HEK293 (cell line): ENCODE data around the gene AP3D1.

Source experiments
- CTCF ChIA-PET: fragments of 350-600 bp; formaldehyde crosslinking; extraction: SDS; loops from one replicate; lab custom pipeline; 2021; ENCODE audit warnings: antibody characterized with exemption; lab: Yijun Ruan, JAX
- POLR2A ChIA-PET: fragments of 300-600 bp; formaldehyde crosslinking; extraction: SDS; loops from one replicate; lab custom pipeline; 2020; ENCODE audit warnings: antibody characterized with exemption, inconsistent platforms; lab: Yijun Ruan, JAX
- H3K27ac ChIP-seq: fragments of 200-500 bp; sonication (Bioruptor generic); 2 replicates; pipeline ENCODE4 v1.5.1; 2014; ENCODE audit warnings: low read depth, low read length, control low read depth, inconsistent platforms; ENCODE audit errors: extremely low read depth
- H3K36me3 ChIP-seq, 2 experiments: fragments of 200-500 bp in 1 of 2; sonication (Bioruptor generic) in 1 of 2; 1 replicate in 1 of 2; 2 replicates in 1 of 2; pipeline ENCODE4 v1.5.1; 2014 to 2017; ENCODE audit warnings: inconsistent platforms in 2 of 2, low read length in 2 of 2; ENCODE audit not compliant: control insufficient read depth in 2 of 2, insufficient read depth in 1 of 2
- H3K4me1 ChIP-seq: fragments of 200-500 bp; sonication (Bioruptor generic); 2 replicates; pipeline ENCODE4 v1.5.1; 2014; ENCODE audit warnings: mild to moderate bottlenecking, low read length, inconsistent platforms; ENCODE audit not compliant: control insufficient read depth, insufficient read depth
- H3K4me3 ChIP-seq: 2 replicates; pipeline ENCODE4 v1.5.1; 2011; ENCODE audit warnings: low read depth, mild to moderate bottlenecking, control low read depth, low read length, moderate library complexity
- H3K9me3 ChIP-seq: fragments of 200-500 bp; sonication (Bioruptor generic); 2 replicates; pipeline ENCODE4 v1.5.1; 2014; ENCODE audit warnings: low read depth, low read length, inconsistent platforms; ENCODE audit not compliant: control insufficient read depth, insufficient read depth
- GFI1B ChIP-seq: fragments of 450-650 bp; formaldehyde crosslinking; IDR thresholded peaks from 2 replicates; pipeline ENCODE4 v1.5.1; 2016; ENCODE audit warnings: missing biosample characterization, missing genetic modification characterization
- KLF10 ChIP-seq: fragments of 450-650 bp; IDR thresholded peaks from 2 replicates; pipeline ENCODE4 v1.5.1; 2018; ENCODE audit warnings: missing biosample characterization, mild to moderate bottlenecking, missing genetic modification characterization
- KLF8 ChIP-seq: fragments of 450-650 bp; formaldehyde crosslinking; IDR thresholded peaks from 2 replicates; pipeline ENCODE4 v1.5.1; 2016; ENCODE audit warnings: missing biosample characterization, missing genetic modification characterization
- PRDM10 ChIP-seq: fragments of 450-650 bp; formaldehyde crosslinking; IDR thresholded peaks from 2 replicates; pipeline ENCODE4 v1.5.1; 2016; ENCODE audit warnings: missing biosample characterization, missing genetic modification characterization
- SP2 ChIP-seq: fragments of 450-650 bp; formaldehyde crosslinking; IDR thresholded peaks from 2 replicates; pipeline ENCODE4 v1.5.1; 2016; ENCODE audit warnings: missing biosample characterization, missing genetic modification characterization
- SP3 ChIP-seq: fragments of 450-650 bp; formaldehyde crosslinking; IDR thresholded peaks from 2 replicates; pipeline ENCODE4 v1.5.1; 2016; ENCODE audit warnings: missing biosample characterization, missing genetic modification characterization
- TRIM28 ChIP-seq: IDR thresholded peaks from 2 replicates; pipeline ENCODE4 v1.6.1; 2011; ENCODE audit warnings: low read length, control low read depth, borderline replicate concordance
- WT1 ChIP-seq: fragments of 450-650 bp; formaldehyde crosslinking; IDR thresholded peaks from 2 replicates; pipeline ENCODE4 v1.5.1; 2016; ENCODE audit warnings: missing biosample characterization, missing genetic modification characterization
- ZBTB7A ChIP-seq: fragments of 450-650 bp; formaldehyde crosslinking; IDR thresholded peaks from 2 replicates; pipeline ENCODE4 v1.5.1; 2016; ENCODE audit warnings: low read depth, missing biosample characterization, missing genetic modification characterization
- ZEB2 ChIP-seq: fragments of 450-650 bp; formaldehyde crosslinking; IDR thresholded peaks from 2 replicates; pipeline ENCODE4 v1.5.1; 2016; ENCODE audit warnings: missing biosample characterization, missing genetic modification characterization
- ZNF112 ChIP-seq: fragments of 450-650 bp; formaldehyde crosslinking; IDR thresholded peaks from 2 replicates; pipeline ENCODE4 v1.5.0; 2017; ENCODE audit warnings: missing biosample characterization, missing genetic modification characterization
- ZNF2 ChIP-seq: fragments of 450-650 bp; formaldehyde crosslinking; IDR thresholded peaks from 2 replicates; pipeline ENCODE4 v1.5.1; 2016; ENCODE audit warnings: missing biosample characterization, missing genetic modification characterization
- ZNF324 ChIP-seq: fragments of 450-650 bp; formaldehyde crosslinking; IDR thresholded peaks from 2 replicates; pipeline ENCODE4 v1.5.1; 2016; ENCODE audit warnings: missing biosample characterization, missing genetic modification characterization
- ZNF362 ChIP-seq: fragments of 450-650 bp; formaldehyde crosslinking; IDR thresholded peaks from 2 replicates; pipeline ENCODE4 v1.5.1; 2016; ENCODE audit warnings: missing biosample characterization, missing genetic modification characterization
- ZNF433 ChIP-seq: fragments of 450-650 bp; formaldehyde crosslinking; IDR thresholded peaks from 2 replicates; pipeline ENCODE4 v1.5.1; 2016; ENCODE audit warnings: missing biosample characterization, missing genetic modification characterization, low read depth
- ZNF510 ChIP-seq: fragments of 450-650 bp; formaldehyde crosslinking; IDR thresholded peaks from 2 replicates; pipeline ENCODE4 v1.5.1; 2018; ENCODE audit warnings: mild to moderate bottlenecking, missing genetic modification characterization, missing biosample characterization; ENCODE audit not compliant: insufficient replicate concordance
- ZNF610 ChIP-seq: fragments of 450-650 bp; formaldehyde crosslinking; IDR thresholded peaks from 2 replicates; pipeline ENCODE4 v1.5.1; 2016; ENCODE audit warnings: missing biosample characterization, missing genetic modification characterization, borderline replicate concordance
- ZNF629 ChIP-seq: fragments of 450-650 bp; formaldehyde crosslinking; IDR thresholded peaks from 2 replicates; pipeline ENCODE4 v1.5.1; 2017; ENCODE audit warnings: missing biosample characterization, missing genetic modification characterization
- ZNF76 ChIP-seq: fragments of 450-650 bp; formaldehyde crosslinking; IDR thresholded peaks from 2 replicates; pipeline ENCODE4; 2016; ENCODE audit warnings: low read depth, missing biosample characterization, missing genetic modification characterization, borderline replicate concordance
- ZNF843 ChIP-seq: fragments of 450-650 bp; formaldehyde crosslinking; IDR thresholded peaks from 2 replicates; pipeline ENCODE4 v1.5.1; 2016; ENCODE audit warnings: missing biosample characterization, missing genetic modification characterization
- ZSCAN5A ChIP-seq: fragments of 450-650 bp; formaldehyde crosslinking; IDR thresholded peaks from 2 replicates; pipeline ENCODE4 v1.5.1; 2016; ENCODE audit warnings: missing biosample characterization, missing genetic modification characterization
- TF ChIP-seq, protein P1 (sequence below): fragments of 450-650 bp; formaldehyde crosslinking; IDR thresholded peaks from 2 replicates; pipeline ENCODE4 v1.5.1; 2016; ENCODE audit warnings: missing biosample characterization, missing genetic modification characterization

The AP3D1 gene

DNA sequence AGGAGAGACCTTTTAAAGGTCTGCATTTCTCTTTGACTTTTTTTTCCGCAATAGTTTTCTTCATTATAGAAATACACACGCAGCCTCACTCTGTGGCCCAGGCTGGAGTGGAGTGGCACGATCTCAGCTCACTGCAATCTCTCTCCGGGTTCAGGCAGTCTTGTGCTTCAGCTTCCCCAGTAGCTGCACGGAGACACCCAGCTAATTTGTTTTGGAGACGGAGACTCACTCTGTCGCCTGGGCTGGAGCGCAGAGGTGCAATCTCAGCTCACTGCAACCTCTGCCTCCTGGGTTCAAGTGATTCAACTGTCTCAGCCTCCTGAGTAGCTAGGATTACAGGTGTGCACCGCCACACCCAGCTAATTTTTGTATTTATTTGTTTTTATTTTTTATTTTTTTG, 88.6 kb downstream of the AP3D1 start:
- Histone ChIP-seq H3K4me3 (no peak overlapping the region), H3K4me1 (peaks cover 16% of the 10 kb centered on the region), H3K27ac (peak overlapping the region; percentile 92), H3K9me3 (no peaks in the 10 kb centered on the region), H3K36me3 (no peaks in the 10 kb centered on the region)
- TF ChIP-seq SP2 (tag by site-specific recombination) (no peak), SP3 (tag by site-specific recombination) (no peak), ZNF610 (tag by site-specific recombination) (no peak), KLF10 (tag by site-specific recombination) (no peak)
- CTCF ChIA-PET: interaction anchor here (0.6 kb wide), 1 partner anchor 8 kb away, joined by 4 read pairs; no protein-coding TSS in a partner anchor
- POLR2A ChIA-PET: interaction anchor here (2.8 kb wide), 1 partner anchor 11 kb away, joined by 10 read pairs; no protein-coding TSS in a partner anchor

GRCh38 chr19:2062389-2062729, 89.0 kb downstream of the AP3D1 start:
- Histone ChIP-seq H3K4me3 (no peak overlapping the region), H3K36me3 (no peaks in the 10 kb centered on the region), H3K9me3 (no peaks in the 10 kb centered on the region), H3K4me1 (peaks cover 16% of the 10 kb centered on the region), H3K27ac (peak overlapping the region; percentile 92)
- ChIA-PET CTCF (interaction anchor here (0.7 kb wide), 1 partner anchor 8 kb away, joined by 3 read pairs; no protein-coding TSS in a partner anchor), POLR2A (interaction anchor here (0.6 to 2.8 kb wide), 2 partner anchors 11 to 37 kb away, joined by 3 to 10 read pairs; no protein-coding TSS in a partner anchor)
- no peak for TF ChIP-seq ZNF510
- peak; percentile 73 for TF ChIP-seq PRDM10 (tag by site-specific recombination)

- no peaks in the 10 kb centered on the region for H3K36me3 ChIP-seq
- H3K4me1 ChIP-seq: peaks cover 16% of the 10 kb centered on the region
- H3K27ac ChIP-seq: peak overlapping the region; percentile 92
- peak overlapping the region; percentile 57 for H3K4me3 ChIP-seq
- H3K9me3 ChIP-seq: no peaks in the 10 kb centered on the region
- ChIA-PET POLR2A (interaction anchor here (0.5 to 2.8 kb wide), 3 partner anchors 10 to 730 kb away, joined by 3 to 10 read pairs (median 4); no protein-coding TSS in a partner anchor), CTCF (interaction anchor here (0.7 kb wide), 1 partner anchor 9 kb away, joined by 3 read pairs; no protein-coding TSS in a partner anchor)
- no peak for TF ChIP-seq TRIM28
- no peak for TF ChIP-seq ZNF433
- peak; percentile 21 for TF ChIP-seq KLF8 (tag by site-specific recombination)
- no peak for TF ChIP-seq ZBTB7A (tag by site-specific recombination)
- TF ChIP-seq GFI1B (tag by site-specific recombination): no peak
- 0 out of 2 replicates have a peak, but pooled peaks have one; percentile 23 for TF ChIP-seq ZNF629 (tag by site-specific recombination)
- no peak for TF ChIP-seq ZNF362
- TF ChIP-seq, protein P1, sequence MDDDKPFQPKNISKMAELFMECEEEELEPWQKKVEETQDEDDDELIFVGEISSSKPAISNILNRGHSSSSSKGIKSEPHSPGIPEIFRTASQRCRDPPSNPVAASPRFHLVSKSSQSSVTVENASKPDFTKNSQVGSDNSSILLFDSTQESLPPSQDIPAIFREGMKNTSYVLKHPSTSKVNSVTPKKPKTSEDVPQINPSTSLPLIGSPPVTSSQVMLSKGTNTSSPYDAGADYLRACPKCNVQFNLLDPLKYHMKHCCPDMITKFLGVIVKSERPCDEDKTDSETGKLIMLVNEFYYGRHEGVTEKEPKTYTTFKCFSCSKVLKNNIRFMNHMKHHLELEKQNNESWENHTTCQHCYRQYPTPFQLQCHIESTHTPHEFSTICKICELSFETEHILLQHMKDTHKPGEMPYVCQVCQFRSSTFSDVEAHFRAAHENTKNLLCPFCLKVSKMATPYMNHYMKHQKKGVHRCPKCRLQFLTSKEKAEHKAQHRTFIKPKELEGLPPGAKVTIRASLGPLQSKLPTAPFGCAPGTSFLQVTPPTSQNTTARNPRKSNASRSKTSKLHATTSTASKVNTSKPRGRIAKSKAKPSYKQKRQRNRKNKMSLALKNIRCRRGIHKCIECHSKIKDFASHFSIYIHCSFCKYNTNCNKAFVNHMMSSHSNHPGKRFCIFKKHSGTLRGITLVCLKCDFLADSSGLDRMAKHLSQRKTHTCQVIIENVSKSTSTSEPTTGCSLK: no peak
- TF ChIP-seq ZNF843 (tag by site-specific recombination): no peak
- peak; percentile 24; the same call in 1 of the 2 replicates for TF ChIP-seq ZNF76 (tag by site-specific recombination)
- TF ChIP-seq ZNF112: no peak
- TF ChIP-seq ZNF324 (tag by site-specific recombination): peak; percentile 52; the same call in 1 of the 2 replicates
- peak; percentile 86; the same call in 1 of the 2 replicates for TF ChIP-seq ZNF2 (tag by site-specific recombination)
- no peak for TF ChIP-seq ZSCAN5A (tag by site-specific recombination)
- no peak for TF ChIP-seq WT1
- peak; percentile 18; the same call in 1 of the 2 replicates for TF ChIP-seq ZEB2 (tag by site-specific recombination)
Observed at GRCh38 chr19:2061495-2062388, 89.6 kb downstream of the AP3D1 start.
